OCI-LY3 (cell line): Measurements from ENCODE around the gene C7orf33.

Experiments
- H2AFZ ChIP-seq: fragments of 200-600, 300-600 bp; shearing (Covaris generic); 2 replicates; pipeline ENCODE4 v1.6.0; 2014; ENCODE audit warnings: antibody characterized with exemption, low read depth, low read length
- H3K27ac ChIP-seq: fragments of 200-600, 300-600 bp; sonication (generic); 2 replicates; pipeline ENCODE4 v1.5.1; 2014; ENCODE audit warnings: mild to moderate bottlenecking, low read length, moderate library complexity, mixed read lengths
- H3K27me3 ChIP-seq: fragments of 200-600, 300-600 bp; sonication (generic); 2 replicates; pipeline ENCODE4 v1.6.1; 2014; ENCODE audit warnings: low read depth, low read length, mixed read lengths
- H3K36me3 ChIP-seq: fragments of 200-600, 300-600 bp; sonication (generic); replicated peaks from 2 replicates; pipeline ENCODE3; 2014; ENCODE audit warnings: low read depth, low read length, mixed read lengths
- H3K4me1 ChIP-seq: fragments of 300-600, 200-600 bp; sonication (generic); 2 replicates; pipeline ENCODE4 v1.6.1; 2014; ENCODE audit warnings: low read length, mixed read lengths
- H3K4me2 ChIP-seq: fragments of 200-600, 300-600 bp; sonication (generic); 2 replicates; pipeline ENCODE4 v1.6.1; 2014; ENCODE audit warnings: low read length, mixed read lengths
- H3K4me3 ChIP-seq: fragments of 300-600, 200-600 bp; sonication (generic); 2 replicates; pipeline ENCODE4 v1.5.1; 2014; ENCODE audit warnings: antibody characterized with exemption, mild to moderate bottlenecking, low read length, moderate library complexity
- H3K79me2 ChIP-seq: fragments of 300-600, 200-600 bp; shearing (Covaris generic); 2 replicates; pipeline ENCODE4 v1.6.1; 2014; ENCODE audit warnings: mild to moderate bottlenecking, low read length, mixed read lengths
- H3K9ac ChIP-seq: fragments of 300-600, 200-600 bp; shearing (Covaris generic); 2 replicates; pipeline ENCODE4 v1.6.0; 2014; ENCODE audit warnings: mild to moderate bottlenecking, low read length, moderate library complexity
- H3K9me3 ChIP-seq: fragments of 200-600, 300-600 bp; shearing (Covaris generic); 2 replicates; pipeline ENCODE4 v1.6.1; 2014; ENCODE audit warnings: low read length, mixed read lengths; ENCODE audit not compliant: insufficient read depth
- H4K20me1 ChIP-seq: fragments of 200-600, 300-600 bp; sonication (generic); 2 replicates; pipeline ENCODE4 v1.6.1; 2016; ENCODE audit warnings: low read length, mixed read lengths; ENCODE audit not compliant: insufficient read depth
- EZH2phosphoT487 ChIP-seq: fragments of 200-600 bp; shearing (Covaris generic); IDR thresholded peaks from 2 replicates; pipeline ENCODE4 v1.6.1; 2018; ENCODE audit warnings: antibody characterized with exemption, mixed run types, low read depth

Gene C7orf33

GRCh38 chr7:148665221-148665620, 74.7 kb downstream of the C7orf33 start:
- Histone ChIP-seq H3K9ac (no peak overlapping the region), H3K9me3 (no peaks in the 10 kb centered on the region), H3K4me3 (no peak overlapping the region), H3K27ac (no peak overlapping the region), H3K4me1 (no peaks in the 10 kb centered on the region), H3K27me3 (no peaks in the 10 kb centered on the region), H4K20me1 (no peaks in the 10 kb centered on the region), H3K36me3 (no peaks in the 10 kb centered on the region), H3K4me2 (no peak overlapping the region), H3K79me2 (no peaks in the 10 kb centered on the region), H2AFZ (no peak overlapping the region)
- no peak for TF ChIP-seq EZH2phosphoT487
